Activated CD8-positive, alpha-beta memory T cell treated with anti-CD3 and anti-CD28 coated beads, Interleukin-2, amount 50 U/mL, for 24 hours (primary cell): ENCODE data around the gene DNAH2.
"Not testable (repeated sequence)": the region's sequence is repeated elsewhere in the genome, so short reads cannot be mapped to it uniquely, and the experiment has no call there.

Experiments used
- DNase-seq: peaks from one replicate; pipeline ENCODE4 v3.0.0-alpha.2; 2020; ENCODE audit errors: extremely low read depth

Gene DNAH2

DNA sequence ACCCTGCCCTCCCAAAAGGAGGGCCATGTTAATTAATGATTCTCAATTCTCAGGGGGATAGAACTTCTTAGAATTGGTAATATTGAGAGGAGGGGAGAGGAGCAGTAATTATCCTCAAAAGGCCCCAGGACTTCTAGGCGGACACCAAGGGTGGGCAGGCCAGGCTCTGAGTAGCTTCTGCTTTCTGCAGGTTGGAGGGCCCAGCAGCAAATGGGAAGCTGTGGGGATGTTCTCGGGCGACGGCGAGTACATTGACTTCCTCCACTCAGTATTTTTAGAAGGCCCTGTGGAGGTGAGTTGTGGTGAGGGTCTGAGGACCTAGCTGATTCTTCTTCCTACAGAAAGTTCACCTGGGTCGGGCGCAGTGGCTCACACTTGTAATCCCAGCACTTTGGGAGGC lies 57.5 kb downstream of the DNAH2 start:
- DNase-seq = no peak

GRCh38 chr17:7777017-7777416 lies 59.5 kb downstream of the DNAH2 start:
- no peak for DNase-seq

DNA sequence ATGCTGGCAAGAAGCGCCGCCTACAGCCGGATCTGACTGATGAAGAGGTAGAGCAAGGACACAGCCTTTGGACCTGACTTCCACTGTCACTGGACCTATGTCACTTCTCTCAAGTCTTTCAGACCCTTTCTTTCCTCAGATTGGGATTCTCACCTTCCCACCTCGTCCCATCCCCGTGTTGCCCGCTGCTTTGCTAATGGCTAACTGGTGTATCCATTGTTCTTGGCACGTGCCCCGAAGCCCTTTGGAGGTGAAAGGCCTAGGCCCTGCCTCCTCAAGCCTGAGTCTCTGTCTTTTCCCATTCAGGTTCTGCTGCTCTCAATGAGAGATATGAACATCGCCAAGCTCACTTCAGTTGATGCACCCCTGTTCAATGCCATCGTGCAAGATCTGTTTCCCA lies 63.2 kb downstream of the DNAH2 start:
- DNase-seq = no peak

- DNase-seq = no peak
These were observed 63.9 kb downstream of the DNAH2 start for GRCh38 chr17:7781429-7781828.

DNA sequence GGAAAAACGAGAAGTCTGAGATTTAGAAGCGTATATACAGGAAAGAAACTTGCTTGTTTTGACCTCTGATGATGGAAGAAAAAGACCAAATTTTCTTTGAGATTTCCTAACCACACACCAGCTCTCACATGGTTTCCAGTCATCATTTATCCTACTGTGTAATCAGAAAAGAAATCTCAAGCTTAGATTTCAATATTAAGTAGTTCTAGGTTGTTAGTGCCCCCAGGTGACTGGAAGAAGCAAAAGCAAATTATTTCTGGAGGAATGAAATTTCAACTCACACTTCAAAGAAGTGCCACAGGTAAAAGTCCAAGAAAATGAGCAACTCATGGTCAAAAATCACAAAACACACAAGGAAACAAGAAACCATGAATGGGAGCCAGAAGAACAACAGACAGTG lies 64.7 kb downstream of the DNAH2 start:
- DNase-seq = no peak

DNA sequence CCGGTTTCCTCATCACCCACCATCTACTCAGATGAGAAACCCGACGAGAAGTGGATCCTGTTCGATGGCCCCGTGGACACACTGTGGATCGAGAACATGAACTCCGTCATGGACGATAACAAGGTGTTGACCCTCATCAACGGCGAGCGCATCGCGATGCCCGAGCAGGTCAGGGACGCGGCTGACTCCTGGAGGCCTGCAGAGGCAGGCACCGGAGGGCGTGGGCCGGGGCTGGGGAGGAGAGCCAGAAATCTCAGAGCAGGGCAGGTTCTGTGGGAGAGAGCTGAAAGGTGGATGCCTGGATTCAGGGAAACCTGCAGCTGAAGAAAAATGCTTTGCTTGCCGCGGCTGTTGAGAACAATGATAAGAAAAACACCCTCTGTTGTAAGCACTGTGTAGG lies 69.3 kb downstream of the DNAH2 start:
- no peak for DNase-seq

DNA sequence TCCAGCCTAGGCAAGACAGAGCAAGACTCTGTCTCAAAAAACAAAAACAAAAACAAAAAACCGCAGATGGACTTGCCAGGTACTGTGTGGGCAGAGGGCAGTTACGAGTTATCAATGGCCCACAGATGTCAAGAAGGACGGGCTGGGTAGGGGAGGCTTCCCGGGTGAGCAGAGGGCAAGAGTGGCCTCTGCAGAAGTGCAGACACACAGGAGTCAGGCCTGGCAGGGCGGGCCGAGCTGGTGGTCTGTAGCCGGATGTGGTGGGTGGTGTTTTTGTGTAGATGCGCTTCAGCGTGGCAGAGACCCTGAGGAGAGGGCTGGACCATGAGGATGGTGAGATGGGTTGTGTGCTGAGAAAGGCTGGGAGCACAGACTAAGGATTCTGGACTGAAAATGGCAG lies 71.6 kb downstream of the DNAH2 start:
- no peak for DNase-seq

GRCh38 chr17:7790150-7790549 lies 72.6 kb downstream of the DNAH2 start:
- no peak for DNase-seq

GRCh38 chr17:7792611-7793010 lies 75.1 kb downstream of the DNAH2 start:
- no peak for DNase-seq

DNA sequence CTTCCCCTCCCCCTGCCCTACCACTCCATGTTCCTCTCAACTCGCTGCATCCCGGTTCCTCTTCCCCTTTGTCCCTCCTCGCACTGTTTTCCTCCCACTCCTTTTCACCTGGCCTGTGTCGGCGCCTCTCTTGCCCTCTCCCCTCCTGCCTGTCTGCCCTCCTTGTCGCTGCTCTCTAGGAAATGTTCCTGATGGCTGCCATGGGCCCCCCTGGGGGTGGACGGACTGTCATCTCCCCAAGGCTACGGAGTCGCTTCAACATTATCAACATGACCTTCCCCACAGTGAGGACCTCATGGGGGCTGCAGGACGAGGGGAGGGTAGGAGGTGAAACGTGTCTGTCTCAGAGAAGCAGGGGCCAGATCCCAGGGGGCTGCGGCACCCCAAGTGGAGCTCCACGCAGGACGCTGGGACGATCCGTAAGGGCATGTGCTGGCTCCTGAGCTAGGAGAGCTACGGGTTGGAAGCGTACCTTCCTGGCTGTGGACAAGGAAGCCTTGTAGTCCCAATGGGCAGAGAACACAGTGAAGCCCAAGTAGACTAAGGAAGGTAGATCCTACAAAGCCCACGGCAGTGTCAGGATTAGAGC lies 76.6 kb downstream of the DNAH2 start:
- DNase-seq = no peak

DNA sequence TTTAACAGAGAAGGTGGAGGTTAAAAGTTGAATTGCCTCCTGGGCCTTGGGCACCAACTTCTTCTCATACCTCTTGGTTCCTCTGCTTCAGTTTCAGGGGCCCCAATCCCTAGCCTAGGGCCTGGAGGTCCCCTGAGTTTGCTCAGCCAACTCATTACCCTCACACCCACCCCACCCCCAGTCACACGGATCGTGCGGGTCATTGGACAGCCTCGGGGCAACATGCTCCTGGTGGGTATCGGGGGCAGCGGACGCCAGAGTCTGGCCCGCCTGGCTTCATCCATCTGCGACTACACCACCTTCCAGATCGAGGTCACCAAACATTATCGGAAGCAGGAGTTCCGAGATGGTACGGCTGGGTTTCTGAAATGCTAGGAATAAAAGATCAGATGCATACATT lies 80.4 kb downstream of the DNAH2 start:
- DNase-seq = no peak

- DNase-seq = no peak
These were observed 81.3 kb downstream of the DNAH2 start for GRCh38 chr17:7798839-7799238.

- DNase-seq = no peak
These were observed 86.4 kb downstream of the DNAH2 start for GRCh38 chr17:7803981-7804380.

- no peak for DNase-seq
These were observed 89.0 kb downstream of the DNAH2 start for GRCh38 chr17:7806587-7806986.

GRCh38 chr17:7807206-7807605 lies 89.7 kb downstream of the DNAH2 start:
- DNase-seq = no peak

DNA sequence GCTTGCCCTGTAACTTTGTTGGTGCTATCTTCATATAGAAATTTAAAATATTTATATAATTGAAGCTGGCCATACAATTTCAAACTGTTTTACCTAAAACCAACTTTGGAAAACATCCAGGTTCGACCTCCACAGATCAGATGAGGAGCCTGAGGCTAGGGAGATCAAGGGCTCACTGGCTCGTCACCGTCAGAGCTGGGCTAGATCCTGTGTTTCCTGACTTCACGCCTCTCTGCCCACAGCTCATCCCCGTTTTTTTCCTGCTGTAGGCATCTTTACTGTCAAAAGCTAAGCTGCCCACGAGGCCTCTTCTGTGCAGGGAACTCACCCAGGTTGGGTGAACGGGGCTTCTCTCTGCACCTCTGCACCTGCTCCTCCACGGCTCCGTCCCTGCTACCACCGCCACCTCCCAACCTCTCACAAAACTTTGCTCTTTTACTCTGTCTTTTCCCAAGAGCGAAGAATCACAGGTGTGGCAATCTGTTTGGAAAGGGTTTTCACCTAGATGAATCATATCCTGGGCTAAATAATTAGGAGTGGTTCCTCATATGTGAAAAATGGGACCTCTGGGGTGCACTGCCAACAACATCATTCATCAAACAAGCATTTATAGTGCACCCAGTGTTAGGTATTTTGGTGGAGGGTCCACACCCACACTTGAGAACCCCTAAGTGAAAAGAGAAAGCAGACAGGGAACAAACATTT lies 91.7 kb downstream of the DNAH2 start:
- no peak for DNase-seq

GRCh38 chr17:7809791-7810343 lies 92.3 kb downstream of the DNAH2 start:
- DNase-seq = not testable (repeated sequence)

- no peak for DNase-seq
These were observed 93.7 kb downstream of the DNAH2 start for GRCh38 chr17:7811251-7811650.

- no peak for DNase-seq
These were observed 97.4 kb downstream of the DNAH2 start for GRCh38 chr17:7814969-7815368.

DNA sequence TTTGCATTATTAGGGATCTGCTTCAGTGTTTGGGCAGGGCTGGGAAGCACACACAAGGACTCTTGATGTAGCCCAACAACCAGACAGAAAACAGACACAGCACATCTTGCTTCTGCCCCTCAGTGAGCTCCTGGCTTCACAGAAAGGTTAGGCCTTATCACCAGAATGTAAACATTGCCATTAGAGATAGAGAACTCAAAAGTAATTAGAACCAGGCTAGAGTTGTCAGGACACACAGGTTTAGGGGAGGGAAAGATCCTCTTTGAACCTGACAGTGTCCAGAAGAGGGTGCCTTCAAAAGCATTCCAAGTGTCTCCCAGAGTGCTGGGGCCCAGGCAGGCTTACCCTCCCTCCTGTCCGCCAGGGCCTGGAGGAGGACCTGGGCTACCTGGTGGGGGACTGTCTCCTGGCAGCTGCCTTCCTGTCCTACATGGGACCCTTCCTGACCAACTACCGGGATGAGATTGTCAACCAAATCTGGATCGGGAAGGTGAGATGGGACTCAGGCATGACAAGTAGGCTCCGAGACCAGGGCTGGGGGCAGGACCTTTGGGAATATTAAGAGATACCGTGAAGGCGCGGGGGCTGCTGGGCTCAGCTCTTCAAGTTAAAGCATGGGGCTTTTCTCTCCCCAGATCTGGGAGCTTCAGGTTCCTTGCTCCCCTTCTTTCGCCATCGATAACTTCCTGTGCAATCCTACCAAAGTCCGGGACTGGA lies 99.5 kb downstream of the DNAH2 start:
- no peak for DNase-seq

DNA sequence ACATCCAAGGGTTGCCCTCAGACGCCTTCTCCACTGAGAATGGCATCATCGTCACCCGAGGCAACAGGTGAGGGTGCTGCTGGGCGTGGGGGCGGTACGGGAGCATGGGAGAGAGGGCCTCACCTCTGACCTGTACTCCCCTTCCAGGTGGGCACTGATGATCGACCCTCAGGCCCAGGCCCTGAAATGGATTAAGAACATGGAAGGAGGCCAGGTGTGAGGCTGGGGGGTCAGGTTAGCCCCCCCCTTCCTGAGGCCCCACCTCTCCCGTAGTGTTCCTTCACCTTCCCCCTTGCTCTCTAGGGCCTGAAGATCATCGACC lies 100.1 kb downstream of the DNAH2 start:
- DNase-seq = no peak

GRCh38 chr17:7818026-7818425 lies 100.5 kb downstream of the DNAH2 start:
- DNase-seq = no peak
